ENCODE measurements around the gene CDK5R1.

CDK5R1 gene

GRCh38 chr17:32471652-32472051 lies 15.1 kb upstream of the CDK5R1 start:
- DNase-seq (ENCODE audit: low spot score) = no peak

- no peak for DNase-seq (ENCODE audit: low spot score)
Measured at GRCh38 chr17:32475258-32475657, 11.5 kb upstream of the CDK5R1 start.

GRCh38 chr17:32477220-32477619 lies 9.6 kb upstream of the CDK5R1 start:
- no peak for DNase-seq (ENCODE audit: low spot score)

DNA sequence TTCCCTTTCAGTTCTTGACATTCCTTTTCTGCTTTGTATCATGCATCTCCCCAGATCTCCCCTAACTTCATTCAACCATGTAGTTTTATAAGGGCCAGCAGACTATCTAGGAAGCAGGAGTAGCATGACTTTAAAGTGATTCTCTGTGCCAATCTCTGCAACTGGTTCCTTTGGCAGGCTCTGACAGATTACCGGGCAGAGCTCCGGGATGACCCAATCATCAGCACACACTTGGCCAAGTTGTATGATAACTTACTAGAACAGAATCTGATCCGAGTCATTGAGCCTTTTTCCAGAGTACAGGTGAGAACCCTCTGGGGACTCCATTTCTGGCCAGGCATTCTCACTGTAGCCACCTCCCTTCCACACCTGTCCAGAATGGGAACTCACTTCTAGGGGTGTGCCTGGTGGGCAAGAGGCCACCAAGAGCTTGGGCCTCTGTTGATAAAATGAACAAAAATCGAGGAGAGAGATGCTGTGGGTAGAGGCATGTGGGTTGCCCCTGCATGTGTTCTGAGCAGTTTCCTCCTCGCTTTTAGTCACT lies 7.6 kb upstream of the CDK5R1 start:
- DNase-seq (ENCODE audit: low spot score) = no peak

GRCh38 chr17:32481193-32481592 lies 5.6 kb upstream of the CDK5R1 start:
- no peak for DNase-seq (ENCODE audit: low spot score)

GRCh38 chr17:32482568-32483320 lies 4.0 kb upstream of the CDK5R1 start:
- DNase-seq (ENCODE audit: low spot score) = no peak

- DNase-seq (ENCODE audit: low spot score) = peak; percentile 66
Measured at GRCh38 chr17:32483451-32484019, 3.3 kb upstream of the CDK5R1 start.

DNA sequence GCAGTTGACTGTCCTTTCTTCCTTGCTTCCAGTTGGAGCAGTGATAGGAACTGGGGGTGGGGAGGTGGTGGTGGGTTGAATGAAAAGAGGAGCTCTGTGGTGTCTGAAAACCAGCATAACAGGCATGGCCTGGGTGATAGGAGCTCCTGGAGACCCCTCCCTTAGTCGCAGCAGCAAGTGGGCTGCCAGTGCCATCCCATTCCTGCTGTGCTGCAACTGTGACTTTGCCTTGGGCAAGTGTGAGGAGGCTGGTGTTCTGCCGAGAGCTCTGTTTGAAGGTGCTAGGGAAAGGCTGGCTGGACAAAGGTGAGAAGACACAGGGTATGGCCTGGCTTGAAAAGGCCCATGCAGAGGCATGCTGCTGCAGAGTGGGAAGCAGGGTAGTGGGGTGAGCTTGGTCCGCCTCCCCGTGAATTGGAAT lies 2.7 kb upstream of the CDK5R1 start:
- DNase-seq (ENCODE audit: low spot score) = no peak

DNA sequence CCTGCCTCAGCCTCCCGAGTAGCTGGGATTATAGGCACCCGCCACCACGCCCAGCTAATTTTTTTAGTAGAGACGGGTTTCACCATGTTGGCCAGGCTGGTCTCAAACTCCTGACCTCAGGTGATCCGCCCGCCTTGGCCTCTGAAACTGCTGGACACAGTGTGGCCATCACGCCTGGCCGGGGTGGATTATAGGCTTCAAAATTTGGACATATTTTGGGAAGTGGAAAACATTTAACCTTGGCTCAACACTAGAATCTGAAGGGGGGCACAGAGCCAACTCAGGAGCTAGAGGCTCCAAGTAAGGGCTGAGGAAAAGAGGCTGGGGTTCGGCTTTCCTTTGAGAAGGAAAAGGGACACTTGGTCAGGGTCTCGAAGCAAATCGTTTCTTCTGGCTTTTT lies 2.2 kb upstream of the CDK5R1 start:
- DNase-seq (ENCODE audit: low spot score) = no peak

DNA sequence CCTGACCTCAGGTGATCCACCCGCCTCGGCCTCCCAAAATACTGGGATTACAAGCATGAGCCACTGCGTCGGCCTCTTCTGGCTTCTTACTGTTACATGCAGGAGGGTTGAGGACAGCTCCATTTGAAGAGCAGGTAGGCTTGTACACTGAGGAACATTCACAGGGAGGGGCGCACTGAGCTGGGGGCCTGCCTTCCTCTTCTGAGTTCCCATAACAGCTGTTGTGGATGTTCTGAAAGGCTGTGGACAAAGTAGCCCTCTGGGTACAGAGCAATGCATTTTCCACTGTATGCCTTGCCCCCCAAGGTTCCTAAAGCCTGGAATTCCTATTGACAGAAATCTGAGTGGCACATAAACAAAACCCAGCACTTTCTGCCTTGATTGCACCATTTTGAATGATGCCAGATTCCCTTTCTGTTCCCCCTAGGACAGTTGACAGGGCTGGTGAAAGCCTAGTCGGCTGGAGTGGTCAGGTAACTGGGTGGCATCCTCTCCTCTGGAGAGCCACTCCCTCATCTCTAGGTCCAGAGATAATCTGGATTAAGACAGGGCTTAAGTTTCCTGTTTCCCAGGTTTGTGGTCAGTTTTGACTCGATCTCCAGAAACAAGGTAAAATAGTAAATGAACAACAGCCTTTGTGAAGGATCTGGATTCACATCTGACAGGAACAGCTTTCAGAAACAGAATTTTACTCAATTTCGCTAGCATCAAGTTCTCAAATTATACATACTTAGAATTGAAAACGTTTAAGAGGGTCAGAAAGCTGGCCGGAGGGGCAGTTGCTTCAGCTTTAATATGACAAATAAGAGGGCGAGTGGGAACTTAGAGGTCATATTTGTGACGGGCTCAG lies 1.3 kb upstream of the CDK5R1 start:
- no peak for DNase-seq (ENCODE audit: low spot score)

- peak; percentile 70 for DNase-seq (ENCODE audit: low spot score)
Measured at GRCh38 chr17:32486111-32486700, 587 bp upstream of the CDK5R1 start.

GRCh38 chr17:32487473-32488176 lies 832 bp downstream of the CDK5R1 start:
- DNase-seq (ENCODE audit: low spot score) = no peak

GRCh38 chr17:32488177-32488542 lies 1.4 kb downstream of the CDK5R1 start:
- no peak for DNase-seq (ENCODE audit: low spot score)

GRCh38 chr17:32488604-32489180 lies 1.9 kb downstream of the CDK5R1 start:
- no peak for DNase-seq (ENCODE audit: low spot score)

GRCh38 chr17:32489320-32490100 lies 2.7 kb downstream of the CDK5R1 start:
- no peak for DNase-seq (ENCODE audit: low spot score)

DNA sequence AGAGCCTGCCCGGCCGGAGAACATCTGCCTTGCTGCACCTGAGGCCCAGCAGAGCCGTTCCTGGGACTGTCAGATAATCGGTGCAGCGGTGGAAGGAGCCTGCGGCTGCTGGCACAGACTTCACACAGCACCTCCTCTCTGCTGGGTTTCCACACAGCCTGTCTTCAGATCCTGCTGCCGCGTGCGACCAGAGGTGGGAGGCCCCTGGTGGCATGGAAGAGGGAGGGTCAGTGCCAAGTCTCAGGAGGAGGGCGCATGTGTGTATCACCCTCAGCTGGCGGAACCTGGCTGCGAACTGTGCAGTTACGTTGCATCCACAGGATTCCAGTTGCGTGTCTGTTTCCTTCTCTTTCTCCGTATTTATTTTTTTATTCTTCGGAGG lies 3.3 kb downstream of the CDK5R1 start:
- no peak for DNase-seq (ENCODE audit: low spot score)

DNA sequence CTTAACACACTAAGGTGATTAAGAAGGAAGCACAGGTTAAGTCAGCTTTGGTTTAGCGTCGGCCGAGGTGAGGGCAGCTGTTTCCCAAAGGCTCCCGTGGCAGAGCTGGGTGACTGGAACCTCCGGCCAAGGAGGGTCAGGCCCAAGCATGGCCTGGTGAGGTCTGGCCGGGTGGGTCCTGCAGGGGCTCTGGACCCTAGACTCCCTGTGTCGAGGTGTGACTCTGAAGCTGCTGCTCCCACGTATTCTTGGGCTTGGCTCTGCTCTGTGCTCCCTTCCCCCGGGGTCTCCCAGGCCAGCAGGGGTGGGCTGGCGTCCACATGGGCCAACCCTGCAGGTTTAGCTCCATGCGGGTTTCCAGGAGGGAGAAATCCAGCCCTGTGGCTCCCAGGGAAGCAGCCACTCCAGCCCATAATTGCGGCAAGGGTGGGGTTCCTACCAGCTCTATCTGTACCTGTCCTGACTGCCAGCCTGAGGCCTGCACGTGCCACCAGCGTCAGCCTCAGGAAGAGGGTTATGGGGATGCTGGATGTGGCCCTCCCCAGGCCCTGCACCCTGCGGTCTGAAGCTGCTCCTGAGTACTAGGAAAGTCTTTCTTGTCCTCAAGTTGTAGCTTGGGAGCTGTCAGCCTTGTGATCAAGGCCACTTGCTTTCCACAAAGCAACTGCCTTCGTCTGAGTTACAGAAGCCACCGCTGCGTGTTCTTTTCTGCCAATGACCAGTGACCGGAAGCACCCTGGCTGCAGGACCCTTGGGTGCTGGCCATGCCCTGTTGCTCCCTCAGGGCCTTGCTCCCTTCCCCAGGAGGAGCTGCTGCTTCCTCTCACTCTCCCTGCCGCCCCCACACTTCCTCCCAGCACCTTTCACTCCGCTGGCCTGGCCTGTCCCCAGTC lies 4.8 kb downstream of the CDK5R1 start:
- peak; percentile 28 for DNase-seq (ENCODE audit: low spot score)

DNA sequence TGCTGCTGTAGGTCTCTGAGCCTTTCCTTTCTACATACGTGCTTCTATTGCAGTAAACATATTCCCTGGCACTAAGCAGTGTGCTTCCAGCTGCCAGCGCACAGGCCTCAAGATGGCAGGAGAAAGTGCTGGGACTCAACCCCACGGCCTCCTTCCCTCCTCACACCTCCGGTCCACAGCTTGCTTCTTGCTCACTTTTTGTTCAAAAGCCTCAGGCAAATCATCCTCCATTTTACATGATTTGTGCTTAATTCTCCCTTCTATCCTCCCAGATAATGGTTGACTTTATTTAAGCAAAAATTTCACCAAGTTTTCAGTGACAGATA lies 5.4 kb downstream of the CDK5R1 start:
- DNase-seq (ENCODE audit: low spot score) = no peak

GRCh38 chr17:32492648-32493289 lies 6.0 kb downstream of the CDK5R1 start:
- DNase-seq (ENCODE audit: low spot score) = no peak

Measured in COLO829 (cell line).